PC-9 (cell line): ENCODE data around the gene FOXP1. TPM values are rescaled to one million over a fixed set of nuclear protein-coding genes. Genes with fewer than 3 reads are reported as not detected.

Source experiments
- BruUV-seq: library from RNA; stranded (reverse); fragments of 400-500 nt; replicated peaks from 2 replicates; lab custom pipeline; 2021; lab: Mats Ljungman, UMichigan
- CTCF ChIA-PET: fragments of 300-600 bp; sonication (Branson Sonifier 250); formaldehyde crosslinking; loops from one replicate; lab custom pipeline; 2022; ENCODE audit warnings: antibody characterized with exemption; lab: Charles Lee
- POLR2A ChIA-PET: fragments of 300-600 bp; sonication (Branson Sonifier 250); formaldehyde crosslinking; loops from one replicate; lab custom pipeline; 2022; ENCODE audit warnings: antibody characterized with exemption; ENCODE audit not compliant: unreplicated experiment; lab: Charles Lee
- DNase-seq, 2 experiments: peaks; one replicate each; pipeline versions ENCODE4 v3.0.0 to v3.0.0-alpha.2; 2015 to 2022; ENCODE audit warnings: mixed read lengths in 1 of 2
- H2AFZ ChIP-seq: fragments of 200-600 bp; sonication (generic); 2 replicates; pipeline ENCODE4 v1.8.1; 2017; ENCODE audit warnings: antibody characterized with exemption
- H3F3A ChIP-seq: fragments of 200-600 bp; sonication (generic); 2 replicates; pipeline ENCODE4 v1.8.1; 2017; ENCODE audit warnings: antibody characterized with exemption, mild to moderate bottlenecking, low read depth; ENCODE audit not compliant: insufficient read depth
- H3K27ac ChIP-seq: fragments of 200-600 bp; sonication (generic); 2 replicates; pipeline ENCODE4 v1.6.1; 2016; ENCODE audit warnings: mixed run types
- H3K27me3 ChIP-seq: fragments of 200-600 bp; sonication (generic); 2 replicates; pipeline ENCODE4 v1.6.1; 2016; ENCODE audit warnings: low read depth, mixed run types; ENCODE audit not compliant: insufficient read depth
- H3K36me3 ChIP-seq: fragments of 200-600 bp; sonication (generic); 2 replicates; pipeline ENCODE4 v1.6.1; 2016; ENCODE audit warnings: low read depth, mixed run types
- H3K4me1 ChIP-seq: fragments of 200-600 bp; sonication (generic); replicated peaks from 2 replicates; pipeline ENCODE4 v1.6.1; 2016; ENCODE audit warnings: mixed run types; ENCODE audit not compliant: insufficient read depth
- H3K4me2 ChIP-seq: fragments of 200-600 bp; sonication (generic); 2 replicates; pipeline ENCODE4 v1.6.1; 2017; ENCODE audit warnings: mixed run types
- H3K4me3 ChIP-seq: fragments of 200-600 bp; sonication (generic); 2 replicates; pipeline ENCODE4 v1.6.1; 2016; ENCODE audit warnings: mixed run types
- H3K79me2 ChIP-seq: fragments of 200-600 bp; sonication (generic); 2 replicates; pipeline ENCODE4 v1.6.1; 2017; ENCODE audit warnings: low read depth, mixed run types
- H3K9me2 ChIP-seq: fragments of 200-600 bp; sonication (generic); 2 replicates; pipeline ENCODE4 v1.8.1; 2017; ENCODE audit warnings: mild to moderate bottlenecking; ENCODE audit not compliant: insufficient read depth
- H3K9me3 ChIP-seq: fragments of 200-600 bp; sonication (generic); 2 replicates; pipeline ENCODE4 v1.8.1; 2016; ENCODE audit warnings: low read depth; ENCODE audit not compliant: insufficient read depth
- H4K20me1 ChIP-seq: fragments of 200-600 bp; sonication (generic); 2 replicates; pipeline ENCODE4 v1.8.1; 2017; ENCODE audit not compliant: insufficient read depth
- CTCF ChIP-seq: fragments of 200-600 bp; sonication (generic); conservative IDR thresholded peaks from 2 replicates; pipeline ENCODE4 v1.6.1; 2017; ENCODE audit warnings: mixed run types, antibody characterized with exemption, mild to moderate bottlenecking, moderate library complexity
- EZH2 ChIP-seq: fragments of 200-600 bp; sonication (generic); IDR thresholded peaks from 2 replicates; pipeline ENCODE4 v1.8.0; 2017; ENCODE audit warnings: antibody characterized with exemption, low read depth
- intact Hi-C: fragments of 100-400 bp; cut with micrococcal nuclease; formaldehyde crosslinking; loops from one replicate; pipeline ENCODE4 v1.10.0; 2022; ENCODE audit not compliant: unreplicated experiment
- total RNA-seq: library from RNA; stranded (reverse); gene quantifications from 2 replicates; pipeline ENCODE4 v1.2.3, GENCODE V29; 2021

The FOXP1 gene
- total RNA-seq, 1 experiment from 2014 or later, result 33.3 TPM

- Histone ChIP-seq H3K4me1 (no peaks in the 10 kb centered on the region), H3K79me2 (no peaks in the 10 kb centered on the region)
Measured at GRCh38 chr3:71380096-71380495, 203.4 kb downstream of the FOXP1 start.

DNA sequence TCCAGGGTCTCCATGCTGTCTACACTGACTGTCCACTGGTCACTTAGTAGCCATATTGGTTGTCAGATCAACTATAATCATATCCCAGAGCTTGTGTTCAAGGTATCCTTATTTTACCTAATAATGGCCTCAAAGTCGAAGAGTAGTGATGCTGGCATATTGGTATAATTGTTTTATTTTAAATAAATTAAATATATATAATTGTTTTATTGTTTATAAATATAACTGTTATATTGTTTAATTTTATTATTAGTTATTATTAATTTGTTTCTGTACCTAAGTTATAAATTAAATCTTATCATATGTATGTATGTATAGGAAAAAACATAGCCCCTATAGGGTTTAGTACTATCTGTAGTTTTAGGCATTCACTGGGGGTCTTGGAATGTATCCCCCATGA, 205.0 kb downstream of the FOXP1 start:
- Histone ChIP-seq H4K20me1 (no peaks in the 10 kb centered on the region), H3K4me1 (no peaks in the 10 kb centered on the region), H3K27me3 (no peaks in the 10 kb centered on the region), H3K4me2 (no peak overlapping the region), H2AFZ (no peak overlapping the region), H3K36me3 (no peaks in the 10 kb centered on the region), H3K79me2 (no peaks in the 10 kb centered on the region), H3K27ac (no peak overlapping the region), H3F3A (no peaks in the 10 kb centered on the region), H3K9me2 (no peaks in the 10 kb centered on the region), H3K9me3 (no peaks in the 10 kb centered on the region), H3K4me3 (no peak overlapping the region)
- intact Hi-C loops, result no loop called here
- TF ChIP-seq CTCF, result no peak
- TF ChIP-seq EZH2, result no peak
- no peak for DNase-seq
- ChIA-PET POLR2A (no interaction called here), CTCF (no interaction called here)
- no TSS peak for BruUV-seq

More at GRCh38 chr3:71380096-71380495, 203.4 kb downstream of the FOXP1 start:
- no peak overlapping the region for H2AFZ ChIP-seq
- no peaks in the 10 kb centered on the region for H3K9me2 ChIP-seq
- H3K27ac ChIP-seq, result no peak overlapping the region
- TF ChIP-seq CTCF, result no peak
- no peak for TF ChIP-seq EZH2
- H3K36me3 ChIP-seq, result no peaks in the 10 kb centered on the region
- no peak overlapping the region for H3K4me3 ChIP-seq
- H3K4me2 ChIP-seq, result no peak overlapping the region
- H3K9me3 ChIP-seq, result no peaks in the 10 kb centered on the region
- ChIA-PET CTCF (no interaction called here), POLR2A (no interaction called here)
- no peak for DNase-seq
- H4K20me1 ChIP-seq, result no peaks in the 10 kb centered on the region
- BruUV-seq, result no TSS peak
- intact Hi-C loops, result no loop called here
- H3K27me3 ChIP-seq, result no peaks in the 10 kb centered on the region
- H3F3A ChIP-seq, result no peaks in the 10 kb centered on the region

DNA sequence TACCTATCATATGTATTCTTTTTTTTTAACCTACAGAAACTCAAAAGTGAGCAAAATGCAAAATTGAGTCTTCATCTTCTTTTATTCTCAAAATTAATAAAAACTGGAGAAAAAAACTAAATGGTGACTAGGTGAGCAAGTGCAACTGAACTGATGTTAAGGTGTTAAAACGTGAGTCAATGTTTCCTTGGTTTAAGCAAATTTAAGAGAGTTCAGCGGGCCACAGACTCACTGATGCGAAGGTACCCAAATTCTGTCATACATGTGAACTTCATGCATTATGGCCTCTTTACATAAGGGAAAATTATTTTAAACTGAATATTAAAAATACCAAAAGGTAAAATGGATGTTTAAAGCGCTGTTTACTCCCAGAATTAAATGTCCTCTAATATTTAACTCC, 206.6 kb downstream of the FOXP1 start:
- TF ChIP-seq EZH2 (no peak), CTCF (no peak)
- Histone ChIP-seq H3K79me2 (no peaks in the 10 kb centered on the region), H3K9me3 (no peaks in the 10 kb centered on the region), H3K36me3 (no peaks in the 10 kb centered on the region), H3K27ac (no peak overlapping the region), H3K9me2 (no peaks in the 10 kb centered on the region), H2AFZ (no peak overlapping the region), H3F3A (no peaks in the 10 kb centered on the region), H3K27me3 (no peaks in the 10 kb centered on the region), H3K4me3 (no peak overlapping the region), H3K4me2 (no peak overlapping the region), H4K20me1 (no peaks in the 10 kb centered on the region), H3K4me1 (no peaks in the 10 kb centered on the region)
- POLR2A ChIA-PET, result no interaction called here
- intact Hi-C loops, result no loop called here
- BruUV-seq, result no TSS peak
- CTCF ChIA-PET, result no interaction called here
- no peak for DNase-seq
